K562 (cell line): ENCODE results near the gene MLH3. TPM values are rescaled to one million over a fixed set of nuclear protein-coding genes. Genes with fewer than 3 reads are reported as not detected.

Experiments used
- ARID3B ChIP-seq: fragments of 250-450 bp; sonication (Bioruptor Pico); IDR thresholded peaks from 2 replicates; pipeline ENCODE4 v1.4.0; 2020; ENCODE audit warnings: borderline replicate concordance
- CEBPB ChIP-seq: fragments of 450-650 bp; IDR thresholded peaks from 2 replicates; pipeline ENCODE4 v1.6.1; 2016; ENCODE audit warnings: missing genetic modification characterization, missing compliant biosample characterization
- CHD7 ChIP-seq: fragments of 200-600 bp; sonication (generic); IDR thresholded peaks from one replicate; pipeline ENCODE4 v1.6.1; 2012; ENCODE audit warnings: mild to moderate bottlenecking, low read depth, low read length, inconsistent platforms
- ELK3 ChIP-seq: fragments of 450-650 bp; formaldehyde crosslinking; IDR thresholded peaks from 2 replicates; pipeline ENCODE4 v1.4.0; 2020; ENCODE audit warnings: mild to moderate bottlenecking
- GATAD2B ChIP-seq: fragments of 450-650 bp; IDR thresholded peaks from 2 replicates; pipeline ENCODE4 v1.6.1; 2017; ENCODE audit warnings: mild to moderate bottlenecking, borderline replicate concordance
- HMGN3 ChIP-seq: IDR thresholded peaks from 2 replicates; pipeline ENCODE4 v1.6.1; 2011; ENCODE audit warnings: borderline replicate concordance, low read depth, mild to moderate bottlenecking, mixed read lengths, low read length; ENCODE audit not compliant: insufficient read length; ENCODE audit errors: extremely low read depth
- ILF3 ChIP-seq: fragments of 450-650 bp; IDR thresholded peaks from 2 replicates; pipeline ENCODE4 v1.6.1; 2018; ENCODE audit warnings: antibody characterized with exemption, mild to moderate bottlenecking, moderate library complexity, borderline replicate concordance
- MEF2A ChIP-seq: IDR thresholded peaks from 2 replicates; pipeline ENCODE4 v1.6.1; 2011; ENCODE audit warnings: low read depth, mild to moderate bottlenecking, low read length, moderate library complexity; ENCODE audit not compliant: control insufficient read depth
- MITF ChIP-seq: IDR thresholded peaks from 2 replicates; pipeline ENCODE4 v1.6.1; 2014; ENCODE audit warnings: antibody characterized with exemption
- NFXL1 ChIP-seq: fragments of 450-650 bp; formaldehyde crosslinking; IDR thresholded peaks from 2 replicates; pipeline ENCODE4 v1.4.0; 2021; ENCODE audit warnings: mild to moderate bottlenecking
- PTRF ChIP-seq: fragments of 450-650 bp; IDR thresholded peaks from 2 replicates; pipeline ENCODE4 v1.6.1; 2016; ENCODE audit warnings: mild to moderate bottlenecking, missing genetic modification characterization, missing compliant biosample characterization
- SREBF2 ChIP-seq: sonication (generic); formaldehyde crosslinking; IDR thresholded peaks from 2 replicates; pipeline ENCODE4 v1.4.0; 2020; ENCODE audit warnings: mild to moderate bottlenecking, missing genetic modification reagents
- polyA plus RNA-seq, 8 experiments: library from polyadenylated mRNA; depleted of rRNA in 4 of 8; stranded (reverse) in 5 of 8; unstranded in 3 of 8; fragments of >200 nt; fragmentation: Nextera tagmentation in 2 of 8; fragmentation: Illumina TruSeq in 1 of 8; extraction: Ambion mirVana in 2 of 8; extraction: Trizol in 1 of 8; gene quantifications; 2 replicates each; pipeline versions ENCODE4 v1.2.1 to v1.2.3, GENCODE V29; 2011 to 2014; ENCODE audit warnings: inconsistent platforms in 1 of 8, missing spikeins in 1 of 8
- total RNA-seq, 7 experiments: library from RNA; depleted of rRNA in 6 of 7; stranded (reverse); fragments of >200 nt in 6 of 7; fragmentation: Illumina TruSeq in 2 of 7; extraction: Trizol in 2 of 7; gene quantifications; 2 replicates each; pipeline versions ENCODE4 v1.2.1 to v1.2.3, GENCODE V29; 2011 to 2021; ENCODE audit warnings: low replicate concordance in 1 of 7

MLH3 gene
- total and polyA plus RNA-seq, 9 of the 15 experiments (the other 6 are each of a cell fraction or from before 2014, with no cell fraction given), result 5.9 to 15.3 (median 10.7) TPM

- TF ChIP-seq SREBF2 (CRISPR knock-in tag), result no peak
- TF ChIP-seq ELK3, result no peak
- TF ChIP-seq CHD7, result no peak
- no peak for TF ChIP-seq CEBPB
- TF ChIP-seq PTRF (tag), result no peak
- no peak for TF ChIP-seq ARID3B (CRISPR knock-in tag)
- TF ChIP-seq NFXL1 (CRISPR knock-in tag), result no peak
- TF ChIP-seq GATAD2B, result no peak
- TF ChIP-seq HMGN3, result no peak
- no peak for TF ChIP-seq MITF
- no peak for TF ChIP-seq ILF3
- no peak for TF ChIP-seq MEF2A
Observed at GRCh38 chr14:75063491-75064204, 12.4 kb upstream of the MLH3 start, which contains the start of gene ACYP1 (continued).
